Activated naive CD4-positive, alpha-beta T cell treated with anti-CD3 and anti-CD28 coated beads for 36 hours (primary cell): ENCODE results near the gene ASPHD2. TPM values are rescaled to one million over a fixed set of nuclear protein-coding genes. Genes with fewer than 3 reads are reported as not detected.
"Not testable (repeated sequence)": the region's sequence is repeated elsewhere in the genome, so short reads cannot be mapped to it uniquely, and the experiment has no call there.

Experiments
- CTCF ChIA-PET: fragments of 350-600 bp; sonication (Branson Sonifier 250); formaldehyde crosslinking; loops from one replicate; lab custom pipeline; 2021; ENCODE audit warnings: antibody characterized with exemption; lab: Charles Lee
- DNase-seq: peaks from one replicate; pipeline ENCODE4 v3.0.0-alpha.2; 2020
- H3K27ac Mint-ChIP-seq: one replicate; pipeline ENCODE4 v1.8.0; 2021; ENCODE audit warnings: mild to moderate bottlenecking, mixed read lengths
- H3K27me3 Mint-ChIP-seq: one replicate; pipeline ENCODE4 v1.8.0; 2021; ENCODE audit warnings: low read depth, mixed read lengths
- H3K36me3 Mint-ChIP-seq: one replicate; pipeline ENCODE4 v1.8.0; 2021; ENCODE audit warnings: low read depth, mixed read lengths
- H3K4me1 Mint-ChIP-seq: one replicate; pipeline ENCODE4 v1.8.0; 2021; ENCODE audit warnings: low read depth, mixed read lengths
- H3K4me3 Mint-ChIP-seq: one replicate; pipeline ENCODE4 v1.8.0; 2021; ENCODE audit warnings: mild to moderate bottlenecking, moderate library complexity, mixed read lengths
- H3K9me3 Mint-ChIP-seq: one replicate; pipeline ENCODE4 v1.8.0; 2021; ENCODE audit warnings: mixed read lengths
- intact Hi-C: fragments of 100-400 bp; cut with micrococcal nuclease; formaldehyde crosslinking; loops from one replicate; pipeline ENCODE4 v1.15.1; 2023
- total RNA-seq, 2 experiments: library from RNA; stranded (reverse); gene quantifications; one replicate each; pipeline ENCODE4 v1.2.3, GENCODE V29; 2021

The ASPHD2 gene
- total RNA-seq, 2 experiments from 2014 or later = 4.4 to 4.7 TPM

GRCh38 chr22:26438776-26439175 lies 9.7 kb downstream of the ASPHD2 start:
- H3K9me3 Mint-ChIP-seq, DNase-seq, H3K27ac Mint-ChIP-seq, H3K27me3 Mint-ChIP-seq, CTCF ChIA-PET, intact Hi-C loops, H3K4me3 Mint-ChIP-seq: not testable (repeated sequence)
- peaks cover 14% of the 10 kb centered on the region for H3K36me3 Mint-ChIP-seq
- H3K4me1 Mint-ChIP-seq = peaks cover 24% of the 10 kb centered on the region

GRCh38 chr22:26439559-26439958 lies 10.5 kb downstream of the ASPHD2 start:
- Mint-ChIP-seq H3K4me1 (peaks cover 24% of the 10 kb centered on the region), H3K36me3 (peaks cover 7% of the 10 kb centered on the region), H3K27me3 (no peaks in the 10 kb centered on the region), H3K4me3 (no peak overlapping the region), H3K27ac (no peak overlapping the region), H3K9me3 (no peaks in the 10 kb centered on the region)
- DNase-seq = no peak
- CTCF ChIA-PET = no interaction called here
- intact Hi-C loops = no loop called here

GRCh38 chr22:26442086-26442756 lies 13.2 kb downstream of the ASPHD2 start:
- H3K27me3 Mint-ChIP-seq = no peaks in the 10 kb centered on the region
- CTCF ChIA-PET = interaction anchor here (0.6 to 0.7 kb wide), 2 partner anchors 68 to 1148 kb away, joined by 4 to 7 read pairs; no protein-coding TSS in a partner anchor
- no peak overlapping the region for H3K27ac Mint-ChIP-seq
- DNase-seq = no peak
- H3K36me3 Mint-ChIP-seq = peaks cover 2% of the 10 kb centered on the region
- H3K4me3 Mint-ChIP-seq = no peak overlapping the region
- intact Hi-C loops = no loop called here
- H3K9me3 Mint-ChIP-seq = no peaks in the 10 kb centered on the region
- peaks cover 4% of the 10 kb centered on the region for H3K4me1 Mint-ChIP-seq

- CTCF ChIA-PET = interaction anchor here (0.7 kb wide), 1 partner anchor 77 kb away, joined by 5 read pairs; no protein-coding TSS in a partner anchor
- Mint-ChIP-seq H3K36me3 (no peaks in the 10 kb centered on the region), H3K9me3 (no peaks in the 10 kb centered on the region), H3K4me3 (no peak overlapping the region), H3K27ac (no peak overlapping the region), H3K4me1 (no peaks in the 10 kb centered on the region), H3K27me3 (no peaks in the 10 kb centered on the region)
- DNase-seq = no peak
- intact Hi-C loops = no loop called here
These were observed 15.0 kb downstream of the ASPHD2 start for GRCh38 chr22:26443901-26444690.

- no peaks in the 10 kb centered on the region for H3K9me3 Mint-ChIP-seq
- H3K27me3 Mint-ChIP-seq = no peaks in the 10 kb centered on the region
- H3K4me3 Mint-ChIP-seq = no peak overlapping the region
- CTCF ChIA-PET = no interaction called here
- H3K27ac Mint-ChIP-seq = no peak overlapping the region
- intact Hi-C loops = no loop called here
- H3K36me3 Mint-ChIP-seq = no peaks in the 10 kb centered on the region
- H3K4me1 Mint-ChIP-seq = no peaks in the 10 kb centered on the region
- DNase-seq = no peak
These were observed 15.7 kb downstream of the ASPHD2 start for GRCh38 chr22:26444777-26445176.

GRCh38 chr22:26445577-26446275 lies 16.7 kb downstream of the ASPHD2 start:
- intact Hi-C loops = no loop called here
- Mint-ChIP-seq H3K9me3 (no peaks in the 10 kb centered on the region), H3K4me3 (no peak overlapping the region), H3K27me3 (no peaks in the 10 kb centered on the region), H3K4me1 (no peaks in the 10 kb centered on the region), H3K36me3 (no peaks in the 10 kb centered on the region), H3K27ac (no peak overlapping the region)
- no peak for DNase-seq
- CTCF ChIA-PET = interaction anchor here (0.8 kb wide), 1 partner anchor 16 kb away, joined by 3 read pairs; no protein-coding TSS in a partner anchor

- H3K36me3 Mint-ChIP-seq = no peaks in the 10 kb centered on the region
- H3K9me3 Mint-ChIP-seq = no peaks in the 10 kb centered on the region
- no peak overlapping the region for H3K4me3 Mint-ChIP-seq
- no peak for DNase-seq
- no peaks in the 10 kb centered on the region for H3K4me1 Mint-ChIP-seq
- H3K27me3 Mint-ChIP-seq = no peaks in the 10 kb centered on the region
- H3K27ac Mint-ChIP-seq = no peak overlapping the region
- CTCF ChIA-PET = interaction anchor here (0.8 kb wide), 1 partner anchor 16 kb away, joined by 3 read pairs; no protein-coding TSS in a partner anchor
- intact Hi-C loops = no loop called here
These were observed 17.9 kb downstream of the ASPHD2 start for GRCh38 chr22:26446808-26447515.

GRCh38 chr22:26447584-26448329 lies 18.7 kb downstream of the ASPHD2 start:
- CTCF ChIA-PET = interaction anchor here (0.6 to 0.9 kb wide), 3 partner anchors 14 to 47 kb away, joined by 3 read pairs; no protein-coding TSS in a partner anchor
- no peak overlapping the region for H3K27ac Mint-ChIP-seq
- intact Hi-C loops = no loop called here
- no peak for DNase-seq
- H3K4me3 Mint-ChIP-seq = no peak overlapping the region
- no peaks in the 10 kb centered on the region for H3K27me3 Mint-ChIP-seq
- H3K9me3 Mint-ChIP-seq = no peaks in the 10 kb centered on the region
- no peaks in the 10 kb centered on the region for H3K4me1 Mint-ChIP-seq
- no peaks in the 10 kb centered on the region for H3K36me3 Mint-ChIP-seq

- CTCF ChIA-PET = interaction anchor here (0.6 to 0.9 kb wide), 3 partner anchors 14 to 48 kb away, joined by 3 read pairs; no protein-coding TSS in a partner anchor
- no peaks in the 10 kb centered on the region for H3K27me3 Mint-ChIP-seq
- intact Hi-C loops = no loop called here
- no peaks in the 10 kb centered on the region for H3K4me1 Mint-ChIP-seq
- H3K4me3 Mint-ChIP-seq = no peak overlapping the region
- no peak overlapping the region for H3K27ac Mint-ChIP-seq
- no peaks in the 10 kb centered on the region for H3K36me3 Mint-ChIP-seq
- no peaks in the 10 kb centered on the region for H3K9me3 Mint-ChIP-seq
- DNase-seq = no peak
These were observed 19.3 kb downstream of the ASPHD2 start for GRCh38 chr22:26448334-26448733.

GRCh38 chr22:26448941-26449340 lies 19.9 kb downstream of the ASPHD2 start:
- no peaks in the 10 kb centered on the region for H3K4me1 Mint-ChIP-seq
- no peak overlapping the region for H3K4me3 Mint-ChIP-seq
- no peaks in the 10 kb centered on the region for H3K9me3 Mint-ChIP-seq
- no peaks in the 10 kb centered on the region for H3K27me3 Mint-ChIP-seq
- intact Hi-C loops = no loop called here
- no peaks in the 10 kb centered on the region for H3K36me3 Mint-ChIP-seq
- no peak for DNase-seq
- CTCF ChIA-PET = interaction anchor here (1.5 kb wide), 1 partner anchor 11 kb away, joined by 6 read pairs; no protein-coding TSS in a partner anchor
- no peak overlapping the region for H3K27ac Mint-ChIP-seq

- CTCF ChIA-PET = no interaction called here
- Mint-ChIP-seq H3K9me3 (no peaks in the 10 kb centered on the region), H3K36me3 (no peaks in the 10 kb centered on the region), H3K27me3 (no peaks in the 10 kb centered on the region), H3K27ac (no peak overlapping the region), H3K4me1 (no peaks in the 10 kb centered on the region), H3K4me3 (no peak overlapping the region)
- intact Hi-C loops = no loop called here
- DNase-seq = no peak
These were observed 21.6 kb downstream of the ASPHD2 start for GRCh38 chr22:26450453-26451185.
